Measurements from ENCODE around the gene NEK9.
A peak's percentile ranks its signal among the peaks of the same experiment; 100 is the strongest.
"Not testable (repeated sequence)": the region's sequence is repeated elsewhere in the genome, so short reads cannot be mapped to it uniquely, and the experiment has no call there.

Gene NEK9

GRCh38 chr14:75143761-75144527, 17.1 kb upstream of the NEK9 start:
- DNase-seq: no peak

DNA sequence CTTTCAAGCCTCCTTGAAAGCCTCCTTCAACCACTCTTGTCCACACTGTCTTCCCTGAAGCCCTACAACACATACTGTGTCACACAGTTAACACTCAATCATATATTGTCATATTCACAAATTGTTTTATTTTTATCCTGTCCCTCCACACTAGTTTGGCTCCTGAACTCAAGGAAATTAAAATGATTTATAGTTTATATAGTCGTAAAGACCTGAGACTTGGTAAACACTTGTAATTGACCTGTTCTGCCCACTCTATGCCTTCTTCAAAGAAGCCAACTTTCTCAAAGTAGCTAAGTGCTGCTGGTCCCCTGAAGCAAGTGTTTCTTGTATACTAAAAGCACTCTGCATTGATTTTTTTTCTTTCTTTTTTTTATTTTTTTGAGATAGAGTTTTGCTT, 15.6 kb upstream of the NEK9 start:
- no peak for DNase-seq

- DNase-seq: no peak
Observed at GRCh38 chr14:75141967-75142366, 15.1 kb upstream of the NEK9 start.

- no peak for DNase-seq
Observed at GRCh38 chr14:75141062-75141461, 14.2 kb upstream of the NEK9 start.

- no peak for DNase-seq
Observed at GRCh38 chr14:75140620-75141019, 13.8 kb upstream of the NEK9 start.

- DNase-seq: no peak
Observed at GRCh38 chr14:75139185-75139584, 12.3 kb upstream of the NEK9 start.

GRCh38 chr14:75138492-75138891, 11.6 kb upstream of the NEK9 start:
- no peak for DNase-seq

DNA sequence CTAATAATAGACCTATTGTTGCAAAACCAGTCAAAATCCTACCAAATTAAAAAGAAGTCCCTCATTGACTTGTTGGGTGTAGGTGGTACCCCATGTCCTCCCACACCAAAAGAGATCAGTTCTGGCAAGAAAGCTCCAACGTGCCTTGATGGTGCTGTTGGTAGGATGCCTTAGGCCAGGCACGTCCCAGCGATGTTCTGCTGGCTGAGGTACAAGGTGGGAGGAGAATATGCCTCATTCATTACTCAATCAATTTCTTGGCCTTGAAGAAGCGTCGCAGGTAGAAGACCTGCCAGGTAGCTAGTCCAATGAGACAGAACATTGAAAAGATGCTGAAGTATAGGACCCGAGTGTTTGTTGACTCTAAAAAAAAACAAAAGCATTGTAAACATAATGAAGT, 7.8 kb upstream of the NEK9 start:
- DNase-seq: no peak

GRCh38 chr14:75133597-75133996, 6.7 kb upstream of the NEK9 start:
- no peak for DNase-seq

DNA sequence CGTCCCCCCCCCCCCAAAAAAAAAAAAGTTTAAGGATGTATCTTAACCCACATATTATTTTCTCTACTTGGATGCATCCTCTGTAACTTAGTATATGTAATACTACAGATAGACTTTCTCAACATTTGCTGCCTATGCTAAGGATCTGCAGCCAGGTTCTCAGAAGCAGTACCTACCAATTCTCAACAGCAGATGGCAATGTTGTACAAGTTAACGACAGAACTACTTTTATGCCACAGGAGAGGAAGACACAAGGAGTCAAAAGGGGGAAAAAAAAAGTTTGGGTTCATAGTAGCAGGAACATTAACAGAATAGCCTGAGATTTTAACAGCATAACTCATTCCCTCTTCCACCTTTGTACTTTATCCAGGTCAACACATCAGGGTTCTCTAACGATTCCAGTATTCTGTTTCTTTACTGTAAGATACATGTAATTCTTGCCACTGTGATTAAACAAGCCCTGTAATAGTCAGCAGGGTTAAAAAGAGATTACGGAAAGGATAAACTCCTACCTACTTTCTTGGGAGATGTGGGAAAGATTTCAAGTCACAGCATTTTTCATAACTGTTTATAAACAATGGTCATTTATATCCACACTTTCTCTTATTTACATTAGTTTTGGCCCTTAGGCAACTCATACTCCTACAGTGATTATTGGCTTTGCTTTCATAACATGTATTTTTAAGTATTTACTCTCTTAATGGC, 5.7 kb upstream of the NEK9 start:
- DNase-seq: peak; percentile 51 to 52

DNA sequence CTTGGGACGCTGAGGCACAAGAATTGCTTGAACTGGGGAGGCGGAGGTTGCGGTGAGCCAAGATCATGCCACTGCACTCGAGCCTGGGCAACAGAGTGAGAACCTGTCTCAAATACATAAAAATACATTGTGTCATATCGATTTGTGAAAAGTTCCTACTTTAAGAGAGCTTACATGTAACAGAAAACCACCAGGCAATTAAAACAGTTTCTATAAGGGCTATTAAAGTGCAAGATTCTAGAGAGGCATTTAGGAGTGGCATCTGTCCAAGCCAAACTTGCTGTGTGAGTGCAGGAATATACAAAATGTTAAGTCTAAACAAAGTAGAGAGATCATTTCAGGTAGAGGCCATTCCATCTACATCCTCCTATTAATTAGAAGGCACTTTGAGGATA, 1.7 kb upstream of the NEK9 start:
- DNase-seq: no peak

DNA sequence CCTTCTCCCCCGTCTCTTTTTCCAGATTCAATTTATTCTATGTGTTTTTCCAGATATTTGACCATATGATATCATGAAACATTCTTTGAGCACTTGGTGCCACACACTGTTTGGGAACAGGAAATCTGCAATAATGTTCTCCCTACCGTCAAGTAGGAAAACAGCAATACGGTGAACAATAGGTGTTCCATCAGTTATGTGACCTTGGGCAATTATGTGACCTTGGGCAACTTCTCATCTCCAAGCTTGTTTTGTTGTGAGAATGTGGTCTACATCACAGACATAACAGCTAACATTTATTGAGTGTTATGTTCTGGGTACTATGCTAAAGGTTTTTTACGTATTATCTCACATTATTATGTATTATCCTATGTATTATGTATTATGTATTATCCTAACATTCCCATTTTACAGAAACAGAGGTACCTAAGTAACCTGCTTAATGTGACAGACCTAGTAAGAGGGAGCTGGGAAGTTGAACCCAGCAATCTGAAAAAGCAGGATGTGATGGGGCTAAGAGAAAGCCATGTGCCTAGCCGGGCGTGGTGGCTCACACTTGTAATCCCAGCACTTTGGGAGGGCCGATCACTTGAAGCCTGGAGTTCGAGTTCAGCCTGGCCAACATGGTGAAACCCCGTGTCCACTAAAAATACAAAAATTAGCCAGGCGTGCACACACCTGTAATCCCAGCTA, 1.2 kb upstream of the NEK9 start:
- no peak for DNase-seq

- not testable (repeated sequence) for DNase-seq
Observed at GRCh38 chr14:75127474-75127820, 599 bp upstream of the NEK9 start.

DNA sequence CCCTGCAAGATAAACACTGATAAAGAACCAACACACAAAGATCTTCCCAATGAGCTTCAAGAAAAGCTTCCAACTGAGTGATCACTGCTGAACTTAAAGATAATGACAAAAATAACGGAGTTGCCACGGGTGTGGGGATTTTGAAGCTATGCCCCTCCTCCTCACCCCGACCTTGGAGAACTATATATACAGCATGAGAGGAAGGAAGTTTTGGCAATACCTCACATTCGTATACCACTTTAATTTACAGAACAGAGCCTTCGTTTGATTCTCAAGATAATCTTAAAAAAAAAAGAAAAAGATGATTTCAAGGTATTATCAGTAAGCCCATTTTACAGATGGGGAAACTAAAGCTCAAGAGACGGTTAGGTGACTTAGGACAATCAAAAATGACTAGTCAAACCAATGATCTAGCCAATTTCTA, 715 bp downstream of the NEK9 start:
- no peak for DNase-seq

- DNase-seq: no peak
Observed at GRCh38 chr14:75125617-75126016, 1.2 kb downstream of the NEK9 start.

GRCh38 chr14:75123991-75124390, 2.9 kb downstream of the NEK9 start:
- peak; percentile 19 to 21 for DNase-seq

- no peak for DNase-seq
Observed at GRCh38 chr14:75121552-75121951, 5.3 kb downstream of the NEK9 start.

DNA sequence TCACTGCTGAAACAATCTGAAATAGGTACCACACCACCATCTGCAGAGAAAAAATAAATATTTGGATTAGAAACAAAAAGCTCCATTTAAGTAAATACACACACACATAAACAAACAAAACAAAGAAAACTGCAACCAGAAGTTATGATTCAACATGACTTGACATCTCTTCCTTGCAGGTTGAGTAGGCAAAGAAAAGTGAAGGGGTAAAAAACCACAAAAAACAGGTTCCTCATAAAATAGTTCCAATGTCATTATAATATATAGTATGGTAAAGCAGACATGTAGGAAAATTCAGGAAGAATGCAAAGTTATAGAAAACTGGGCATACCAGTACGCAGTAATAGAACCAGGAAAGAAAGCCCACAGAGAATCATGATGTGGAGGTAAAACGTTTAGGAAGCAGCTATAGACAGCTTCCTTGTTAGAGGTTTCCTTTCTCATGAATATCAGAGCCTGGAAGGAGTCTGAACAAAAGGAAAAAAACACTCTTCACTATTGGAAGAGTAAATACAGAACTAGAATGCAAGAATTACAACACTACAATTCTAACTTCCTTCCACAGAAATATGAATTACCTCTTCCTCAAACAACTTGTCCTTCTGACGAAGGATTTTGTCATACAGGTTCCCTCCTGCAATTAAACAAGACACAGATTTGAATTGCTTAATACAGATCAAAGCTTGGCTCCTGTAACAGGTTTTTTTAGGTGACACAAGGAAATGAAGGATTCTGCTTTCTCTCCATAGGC, 6.1 kb downstream of the NEK9 start:
- DNase-seq: no peak

- DNase-seq: no peak
Observed at GRCh38 chr14:75119056-75119455, 7.8 kb downstream of the NEK9 start.

DNA sequence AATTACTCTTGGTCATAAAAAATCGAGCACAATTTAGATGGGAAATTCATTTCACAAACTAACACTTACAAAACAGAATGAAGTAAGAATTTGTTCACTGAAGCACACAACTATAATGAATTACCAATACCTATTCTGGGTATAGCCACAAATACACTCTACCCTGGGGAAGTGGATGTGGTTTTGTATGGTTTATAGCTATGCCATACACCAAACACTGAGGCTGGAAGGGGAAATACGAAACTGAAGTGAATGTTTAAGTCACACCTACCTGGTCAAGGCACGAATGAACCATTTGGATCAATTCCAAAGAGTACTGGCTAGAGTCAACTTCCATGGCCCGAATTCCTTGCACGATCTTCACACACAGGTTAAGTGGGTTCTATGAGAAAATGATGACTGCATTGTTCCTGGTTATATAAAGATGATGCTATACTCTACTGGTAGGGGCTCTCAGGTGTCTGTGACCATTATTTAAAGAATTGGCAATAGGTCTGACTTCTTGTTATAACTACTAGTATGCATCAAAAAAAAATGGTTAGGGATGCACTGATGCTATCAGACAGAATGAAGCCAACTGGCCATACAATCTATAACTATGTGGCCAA, 12.8 kb downstream of the NEK9 start:
- DNase-seq: no peak

DNA sequence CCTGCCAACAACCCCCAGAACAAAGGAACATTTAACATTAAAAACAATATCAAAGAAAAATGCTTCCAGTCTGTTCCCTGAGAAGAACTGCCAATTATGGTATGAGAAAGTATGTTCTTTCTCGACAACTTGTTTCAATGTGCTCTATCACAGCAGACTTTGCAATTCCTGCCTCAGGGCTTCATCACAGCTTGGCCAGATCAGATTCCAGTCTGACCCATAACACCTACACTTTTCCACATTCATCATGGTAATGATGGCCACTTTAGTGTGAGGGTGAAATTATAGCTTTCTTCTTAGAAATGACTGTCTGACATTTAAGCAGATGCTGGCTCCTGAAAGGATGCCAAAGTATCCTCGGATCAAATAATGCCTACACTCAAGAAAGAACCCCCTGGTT, 17.0 kb downstream of the NEK9 start:
- no peak for DNase-seq

- no peak for DNase-seq
Observed at GRCh38 chr14:75107186-75107585, 19.7 kb downstream of the NEK9 start.

- DNase-seq: no peak
Observed at GRCh38 chr14:75101491-75101890, 25.4 kb downstream of the NEK9 start.

All from stimulated activated CD4-positive, alpha-beta T cell treated with anti-CD3 and anti-CD28 coated beads, Interleukin-2, amount 100 ng/mL, for 48 hours (primary cell).